Thymus (tissue), 11 donors: ENCODE results near the gene POU3F3. TPM values are rescaled to one million over a fixed set of nuclear protein-coding genes. Genes with fewer than 3 reads are reported as not detected.

Experiments used
- DNase-seq, 9 donors: peaks; one replicate each; pipeline ENCODE4 v3.0.0-alpha.2; 2013; ENCODE audit warnings: low spot score in 9 of 9, low read depth in 6 of 9, missing footprints in 1 of 9
- H3K27ac ChIP-seq, 2 donors: one replicate each; pipeline ENCODE4 v1.5.1; 2013; ENCODE audit warnings: control low read depth in 1 of 2, low read depth in 1 of 2, low read length in 1 of 2, mild to moderate bottlenecking in 1 of 2, moderate library complexity in 1 of 2
- H3K27me3 ChIP-seq, 2 donors: one replicate each; pipeline ENCODE4 v1.5.1; 2013; ENCODE audit warnings: low read length in 1 of 2; ENCODE audit not compliant: control insufficient read depth in 2 of 2, insufficient read depth in 1 of 2
- H3K36me3 ChIP-seq, 2 donors: one replicate each; pipeline ENCODE4 v1.5.1; 2013; ENCODE audit warnings: low read length in 1 of 2, mild to moderate bottlenecking in 1 of 2, moderate library complexity in 1 of 2; ENCODE audit not compliant: control insufficient read depth in 2 of 2, insufficient read depth in 2 of 2
- H3K4me1 ChIP-seq, 2 donors: one replicate each; pipeline ENCODE4 v1.5.1; 2013; ENCODE audit warnings: low read length in 2 of 2; ENCODE audit not compliant: control insufficient read depth in 2 of 2, insufficient read depth in 2 of 2
- H3K4me3 ChIP-seq, 2 donors: one replicate each; pipeline ENCODE4 v1.5.1; 2013; ENCODE audit warnings: low read length in 2 of 2, control low read depth in 1 of 2, mild to moderate bottlenecking in 1 of 2
- H3K9me3 ChIP-seq, 2 donors: one replicate each; pipeline ENCODE4 v1.5.1; 2013; ENCODE audit warnings: low read length in 1 of 2, mild to moderate bottlenecking in 1 of 2; ENCODE audit not compliant: control insufficient read depth in 2 of 2, insufficient read depth in 1 of 2
- WGBS: extraction: QIAGEN DNeasy Blood & Tissue Kit; methylation state at CpG from one replicate; pipeline ENCODE4 v1.1.7; 2013; 5-methylcytosine and 5-hydroxymethylcytosine counted together
- polyA plus RNA-seq: library from polyadenylated mRNA; stranded (reverse); fragments of 200-250 nt; gene quantifications from one replicate; pipeline ENCODE4 v1.2.3, GENCODE V29; 2013
- total RNA-seq: library from RNA; stranded (reverse); fragments of 120-200 nt; gene quantifications from one replicate; pipeline ENCODE4 v1.2.4, GENCODE V29; 2013
- donor health status: healthy.

POU3F3 gene
- total and polyA plus RNA-seq, 2 donors, result 0.14 to 0.82 TPM

GRCh38 chr2:104845946-104846785 lies 7.7 kb upstream of the POU3F3 start:
- Histone ChIP-seq H3K27me3 (peaks cover 97 to 99% of the 10 kb centered on the region in 2 donors), H3K36me3 (no peaks in the 10 kb centered on the region), H3K4me1 (peaks cover 20 to 23% of the 10 kb centered on the region in 2 donors), H3K9me3 (peaks cover 0 to 8% of the 10 kb centered on the region in 2 donors), H3K27ac (no peak overlapping the region), H3K4me3 (no peak overlapping the region)
- DNase-seq, result no peak
- WGBS, result 9% methylated on average over 16 of the region's 16 CpGs

GRCh38 chr2:104846786-104847585 lies 6.9 kb upstream of the POU3F3 start:
- Histone ChIP-seq H3K4me3 (no peak overlapping the region), H3K27me3 (peaks cover 97 to 100% of the 10 kb centered on the region in 2 donors), H3K9me3 (peaks cover 0 to 8% of the 10 kb centered on the region in 2 donors), H3K4me1 (peaks cover 23 to 29% of the 10 kb centered on the region in 2 donors), H3K27ac (no peak overlapping the region), H3K36me3 (no peaks in the 10 kb centered on the region)
- 27% methylated on average over 9 of the region's 9 CpGs for WGBS
- no peak for DNase-seq

GRCh38 chr2:104847586-104848160 lies 6.2 kb upstream of the POU3F3 start:
- H3K4me3 ChIP-seq, result no peak overlapping the region
- no peaks in the 10 kb centered on the region for H3K36me3 ChIP-seq
- peaks cover 0 to 8% of the 10 kb centered on the region in 2 donors for H3K9me3 ChIP-seq
- H3K27me3 ChIP-seq, result peaks cover 95 to 100% of the 10 kb centered on the region in 2 donors
- peaks cover 23 to 31% of the 10 kb centered on the region in 2 donors for H3K4me1 ChIP-seq
- DNase-seq, result no peak
- H3K27ac ChIP-seq, result no peak overlapping the region
- WGBS, result 18% methylated on average over 5 of the region's 5 CpGs

GRCh38 chr2:104848526-104848925 lies 5.4 kb upstream of the POU3F3 start:
- Histone ChIP-seq H3K4me1 (peaks cover 27 to 29% of the 10 kb centered on the region in 2 donors), H3K27me3 (peaks cover 89 to 100% of the 10 kb centered on the region in 2 donors)
- 27% methylated on average over 4 of the region's 4 CpGs for WGBS

GRCh38 chr2:104849101-104849500 lies 4.8 kb upstream of the POU3F3 start:
- Histone ChIP-seq H3K27ac (no peak overlapping the region), H3K4me1 (peaks cover 22 to 27% of the 10 kb centered on the region in 2 donors), H3K9me3 (peaks cover 0 to 12% of the 10 kb centered on the region in 2 donors), H3K27me3 (peaks cover 84 to 100% of the 10 kb centered on the region in 2 donors), H3K4me3 (no peak overlapping the region), H3K36me3 (no peaks in the 10 kb centered on the region)
- WGBS, result 19% methylated on average over 1 of the region's 1 CpG
- no peak for DNase-seq

More at GRCh38 chr2:104848526-104848925, 5.4 kb upstream of the POU3F3 start:
- H3K4me3 ChIP-seq, result no peak overlapping the region
- no peaks in the 10 kb centered on the region for H3K36me3 ChIP-seq
- peaks cover 0 to 11% of the 10 kb centered on the region in 2 donors for H3K9me3 ChIP-seq
- no peak for DNase-seq
- no peak overlapping the region for H3K27ac ChIP-seq

GRCh38 chr2:104849618-104850141 lies 4.2 kb upstream of the POU3F3 start:
- H3K4me1 ChIP-seq, result peaks cover 21 to 29% of the 10 kb centered on the region in 2 donors
- H3K36me3 ChIP-seq, result no peaks in the 10 kb centered on the region
- DNase-seq, result peak in 3 of 9 donors; percentile 48 to 76 (median 65)
- 8% methylated on average over 7 of the region's 7 CpGs for WGBS
- no peak overlapping the region for H3K27ac ChIP-seq
- peaks cover 84 to 100% of the 10 kb centered on the region in 2 donors for H3K27me3 ChIP-seq
- H3K4me3 ChIP-seq, result no peak overlapping the region
- peaks cover 0 to 13% of the 10 kb centered on the region in 2 donors for H3K9me3 ChIP-seq

- Histone ChIP-seq H3K9me3 (peaks cover 0 to 13% of the 10 kb centered on the region in 2 donors), H3K4me1 (peaks cover 19 to 26% of the 10 kb centered on the region in 2 donors), H3K36me3 (no peaks in the 10 kb centered on the region), H3K4me3 (no peak overlapping the region), H3K27me3 (peaks cover 82 to 98% of the 10 kb centered on the region in 2 donors), H3K27ac (no peak overlapping the region)
- WGBS, result 10% methylated on average over 9 of the region's 9 CpGs
- DNase-seq, result no peak
These were observed 3.3 kb upstream of the POU3F3 start for GRCh38 chr2:104850361-104851290.
